Tongue (tissue), 2 donors: Measurements from ENCODE around the gene WNT10A. TPM values are rescaled to one million over a fixed set of nuclear protein-coding genes. Genes with fewer than 3 reads are reported as not detected.

Experiments
- DNase-seq: peaks from one replicate; pipeline ENCODE4 v3.0.0-alpha.2; 2015
- total RNA-seq: library from RNA; depleted of rRNA; stranded (reverse); fragments of >200 nt; gene quantifications from one replicate; pipeline ENCODE4 v1.2.3, GENCODE V29; 2014

The WNT10A gene
- total RNA-seq, 1 donor from 2014 or later: 5.7 TPM

DNA sequence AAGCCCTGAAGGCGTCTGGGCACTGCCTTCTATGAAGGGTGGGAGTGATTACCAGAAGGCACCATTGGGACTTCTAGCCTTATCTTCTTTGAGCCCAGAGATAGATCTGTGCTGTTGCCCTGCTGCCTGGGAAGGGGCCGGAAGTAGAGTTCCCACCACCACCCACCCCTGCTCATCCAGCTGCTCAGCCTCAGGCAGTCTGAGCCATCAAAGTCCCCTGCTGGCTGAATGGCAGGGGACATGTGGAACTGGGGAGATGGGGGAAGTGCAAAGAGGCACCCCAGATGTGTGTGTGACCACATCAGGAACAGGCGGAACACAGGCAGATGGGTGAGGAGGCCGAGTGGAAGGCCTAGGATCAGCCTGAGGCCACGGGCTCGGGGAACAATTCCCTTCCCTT is 3.3 kb upstream of the WNT10A start:
- DNase-seq: no peak

GRCh38 chr2:218877891-218878290 is 2.8 kb upstream of the WNT10A start:
- no peak for DNase-seq

DNA sequence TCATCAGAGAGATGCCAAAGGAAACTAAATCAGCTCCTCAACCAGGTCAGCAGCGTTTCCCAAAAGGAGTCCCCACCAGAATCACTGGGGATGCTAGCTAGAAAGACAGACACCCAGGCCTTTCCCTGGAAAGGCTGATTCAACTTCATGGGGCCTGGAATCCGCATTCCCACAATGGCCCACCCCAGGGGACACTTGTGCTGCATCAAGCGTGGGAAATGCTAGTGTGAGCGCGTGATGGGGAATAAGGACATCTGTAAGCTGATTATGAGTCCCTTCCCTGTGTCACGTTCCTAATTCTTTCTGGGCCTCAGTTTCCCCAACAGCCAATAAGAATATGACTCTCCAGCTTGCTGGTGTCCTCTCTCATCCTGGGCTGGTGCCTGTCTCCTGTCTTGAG is 2.2 kb upstream of the WNT10A start:
- DNase-seq: no peak

GRCh38 chr2:218878926-218879761 is 1.5 kb upstream of the WNT10A start:
- DNase-seq: peak; percentile 85

DNA sequence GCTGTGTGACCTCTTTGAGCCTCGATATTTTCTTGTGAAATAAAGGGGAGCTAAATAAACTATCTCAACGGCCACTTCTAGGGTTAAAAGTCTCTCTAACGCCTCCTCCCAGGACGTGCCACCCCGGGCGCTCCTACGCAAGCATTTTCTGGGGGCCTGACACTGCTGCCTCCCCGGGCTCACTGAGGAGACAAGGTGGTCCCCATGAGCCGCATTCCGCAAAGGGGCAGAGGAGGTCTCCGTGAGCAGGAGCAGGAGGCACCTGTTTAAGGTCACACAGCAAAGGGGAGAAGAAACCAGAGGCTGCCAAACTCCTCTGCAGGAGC is 913 bp upstream of the WNT10A start:
- no peak for DNase-seq

DNA sequence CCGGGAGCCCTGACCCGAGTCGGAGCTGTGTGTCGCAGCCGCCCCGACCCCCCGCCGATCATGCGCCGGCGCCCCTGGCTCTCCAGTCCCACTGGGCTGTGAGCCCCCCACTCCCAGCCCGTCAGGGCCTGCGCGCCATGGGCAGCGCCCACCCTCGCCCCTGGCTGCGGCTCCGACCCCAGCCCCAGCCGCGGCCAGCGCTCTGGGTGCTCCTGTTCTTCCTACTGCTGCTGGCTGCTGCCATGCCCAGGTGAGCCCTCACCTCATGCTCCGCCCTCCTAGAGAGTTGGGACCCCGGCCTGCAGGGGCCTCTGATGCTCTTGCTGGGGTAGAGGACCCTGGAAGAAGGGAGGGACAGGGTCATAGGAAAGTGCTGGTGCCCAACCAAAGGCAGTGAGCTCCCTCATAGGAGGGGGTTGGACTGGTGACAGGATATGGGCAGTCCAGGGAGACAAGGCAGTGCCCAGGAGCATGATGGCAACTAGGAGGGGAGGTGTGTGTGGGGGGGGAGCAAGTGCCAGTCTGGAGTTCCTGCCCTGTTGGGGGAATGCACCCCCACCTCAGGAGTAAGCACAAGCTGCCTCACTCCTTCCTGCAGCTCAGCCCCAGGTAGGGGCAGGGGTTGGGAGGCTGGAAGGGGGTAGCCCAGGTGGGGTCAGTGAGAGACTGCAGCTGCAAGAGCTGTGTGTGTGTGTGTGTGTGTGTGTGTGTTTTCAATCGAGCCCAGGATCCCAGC is 375 bp downstream of the WNT10A start:
- no peak for DNase-seq

DNA sequence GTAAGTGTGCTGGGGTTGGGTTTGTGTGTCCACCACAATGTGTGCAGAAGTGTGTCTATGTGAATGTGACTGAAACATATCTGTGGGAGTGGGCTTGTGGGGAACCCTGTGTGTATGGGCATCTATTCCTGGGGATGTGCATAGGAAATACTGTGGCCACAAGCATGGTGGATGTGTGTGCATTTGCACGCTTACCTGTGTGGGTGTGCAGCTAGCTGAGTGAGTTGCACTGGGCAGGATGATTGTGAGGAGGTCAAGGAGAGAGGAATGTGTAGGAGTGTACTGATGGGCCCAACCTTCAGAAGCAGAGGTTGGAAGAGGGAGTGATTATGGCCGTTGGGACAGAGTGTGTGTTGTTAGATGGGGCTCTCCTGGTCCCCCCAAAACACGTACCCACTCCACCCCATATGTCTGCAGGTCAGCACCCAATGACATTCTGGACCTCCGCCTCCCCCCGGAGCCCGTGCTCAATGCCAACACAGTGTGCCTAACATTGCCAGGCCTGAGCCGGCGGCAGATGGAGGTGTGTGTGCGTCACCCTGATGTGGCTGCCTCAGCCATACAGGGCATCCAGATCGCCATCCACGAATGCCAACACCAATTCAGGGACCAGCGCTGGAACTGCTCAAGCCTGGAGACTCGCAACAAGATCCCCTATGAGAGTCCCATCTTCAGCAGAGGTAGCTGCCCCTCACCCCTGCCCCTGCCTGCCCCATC is 1.2 kb downstream of the WNT10A start:
- no peak for DNase-seq

GRCh38 chr2:218882461-218882816 is 1.8 kb downstream of the WNT10A start:
- DNase-seq: no peak

DNA sequence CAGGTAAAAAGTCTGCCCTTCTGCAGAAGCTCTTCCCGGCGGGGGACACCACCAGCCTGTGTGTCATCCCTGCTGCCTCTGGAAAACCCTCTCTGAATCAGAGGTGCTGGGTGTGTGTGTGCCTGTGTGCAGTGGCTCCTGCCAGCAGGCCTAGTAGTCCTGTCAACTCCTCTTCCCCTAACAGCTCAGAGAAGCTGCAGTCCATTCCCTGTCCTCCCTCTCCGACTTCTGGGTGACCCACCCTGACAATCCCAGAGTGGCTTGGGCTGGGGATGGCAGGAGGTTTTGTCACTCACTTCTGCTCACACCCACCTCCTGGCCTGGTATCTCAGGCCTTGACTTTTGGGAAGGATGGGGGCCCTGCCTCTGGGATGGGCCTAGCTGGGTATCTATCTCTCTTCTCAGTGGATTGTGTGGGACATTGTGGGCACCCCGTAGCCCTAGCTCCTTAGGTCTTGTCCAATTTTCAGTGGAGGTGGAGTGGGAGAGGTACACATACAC is 2.3 kb downstream of the WNT10A start:
- DNase-seq: no peak

GRCh38 chr2:218883491-218884490 is 3.1 kb downstream of the WNT10A start:
- peak; percentile 71 for DNase-seq

DNA sequence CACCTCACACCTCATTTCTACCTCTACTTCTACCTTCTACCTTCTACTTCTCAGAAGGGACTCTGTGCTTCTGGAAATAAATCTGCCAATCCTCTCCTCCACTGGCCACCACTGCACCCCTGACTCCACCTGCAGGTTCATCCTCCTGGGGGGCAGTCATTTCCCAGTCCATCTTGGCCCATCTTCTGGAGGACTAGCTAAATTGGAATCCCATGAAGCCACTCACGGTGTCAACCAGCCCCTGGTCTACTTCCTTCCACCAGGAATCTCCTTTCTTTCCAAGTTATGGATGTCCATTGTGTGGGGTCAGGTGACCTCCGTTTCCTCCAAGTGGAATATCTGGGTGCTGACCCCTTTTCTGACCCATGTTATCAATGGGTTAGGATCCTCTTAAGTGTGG is 3.9 kb downstream of the WNT10A start:
- no peak for DNase-seq

GRCh38 chr2:218885981-218886947 is 5.6 kb downstream of the WNT10A start:
- peak; percentile 92 for DNase-seq

DNA sequence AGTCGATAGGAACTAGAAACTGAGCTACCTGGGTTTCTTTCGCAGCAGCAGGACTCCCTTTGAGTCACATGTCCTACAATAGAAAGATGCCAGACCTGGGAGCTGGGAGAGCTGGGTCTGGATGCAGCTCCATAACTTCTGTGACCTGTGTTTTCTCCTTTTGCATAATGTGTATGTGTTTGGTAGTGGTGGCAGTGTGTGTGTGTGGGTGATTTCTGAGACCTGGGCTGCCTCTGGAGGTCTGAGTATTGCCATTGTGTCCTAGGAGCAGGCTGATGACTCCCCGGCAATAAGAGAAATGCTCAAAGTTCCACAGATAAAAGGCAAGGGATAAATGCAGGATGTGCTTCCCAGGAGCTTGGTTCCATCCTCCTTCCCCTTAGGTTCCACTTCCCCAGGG is 6.4 kb downstream of the WNT10A start:
- no peak for DNase-seq

GRCh38 chr2:218888341-218888740 is 7.7 kb downstream of the WNT10A start:
- DNase-seq: no peak

DNA sequence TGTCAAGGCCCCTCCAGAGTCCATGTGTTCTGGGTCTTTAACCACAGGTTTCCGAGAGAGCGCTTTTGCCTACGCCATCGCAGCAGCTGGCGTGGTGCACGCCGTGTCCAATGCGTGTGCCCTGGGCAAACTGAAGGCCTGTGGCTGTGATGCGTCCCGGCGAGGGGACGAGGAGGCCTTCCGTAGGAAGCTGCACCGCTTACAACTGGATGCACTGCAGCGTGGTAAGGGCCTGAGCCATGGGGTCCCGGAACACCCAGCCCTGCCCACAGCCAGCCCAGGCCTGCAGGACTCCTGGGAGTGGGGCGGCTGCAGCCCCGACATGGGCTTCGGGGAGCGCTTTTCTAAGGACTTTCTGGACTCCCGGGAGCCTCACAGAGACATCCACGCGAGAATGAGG is 9.3 kb downstream of the WNT10A start:
- DNase-seq: no peak

DNA sequence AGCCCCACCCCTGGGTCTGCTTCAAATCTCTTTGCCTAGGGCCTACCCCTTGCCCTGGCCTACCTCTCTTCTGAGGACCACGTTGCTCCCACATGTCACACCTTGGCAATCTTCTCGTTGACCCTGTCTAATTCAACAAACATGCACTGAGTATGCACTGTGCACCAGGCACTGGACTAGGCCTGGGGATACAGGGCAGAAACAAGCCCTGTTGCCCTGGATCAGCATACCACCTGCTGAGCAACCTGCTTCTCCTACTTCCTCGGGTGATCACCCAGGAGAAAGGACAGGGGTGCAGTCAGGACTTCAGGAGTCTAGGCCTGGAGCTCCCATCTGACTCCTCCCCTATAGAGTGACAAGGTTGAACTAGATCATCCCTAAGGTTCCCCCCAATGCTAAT is 9.7 kb downstream of the WNT10A start:
- DNase-seq: no peak

DNA sequence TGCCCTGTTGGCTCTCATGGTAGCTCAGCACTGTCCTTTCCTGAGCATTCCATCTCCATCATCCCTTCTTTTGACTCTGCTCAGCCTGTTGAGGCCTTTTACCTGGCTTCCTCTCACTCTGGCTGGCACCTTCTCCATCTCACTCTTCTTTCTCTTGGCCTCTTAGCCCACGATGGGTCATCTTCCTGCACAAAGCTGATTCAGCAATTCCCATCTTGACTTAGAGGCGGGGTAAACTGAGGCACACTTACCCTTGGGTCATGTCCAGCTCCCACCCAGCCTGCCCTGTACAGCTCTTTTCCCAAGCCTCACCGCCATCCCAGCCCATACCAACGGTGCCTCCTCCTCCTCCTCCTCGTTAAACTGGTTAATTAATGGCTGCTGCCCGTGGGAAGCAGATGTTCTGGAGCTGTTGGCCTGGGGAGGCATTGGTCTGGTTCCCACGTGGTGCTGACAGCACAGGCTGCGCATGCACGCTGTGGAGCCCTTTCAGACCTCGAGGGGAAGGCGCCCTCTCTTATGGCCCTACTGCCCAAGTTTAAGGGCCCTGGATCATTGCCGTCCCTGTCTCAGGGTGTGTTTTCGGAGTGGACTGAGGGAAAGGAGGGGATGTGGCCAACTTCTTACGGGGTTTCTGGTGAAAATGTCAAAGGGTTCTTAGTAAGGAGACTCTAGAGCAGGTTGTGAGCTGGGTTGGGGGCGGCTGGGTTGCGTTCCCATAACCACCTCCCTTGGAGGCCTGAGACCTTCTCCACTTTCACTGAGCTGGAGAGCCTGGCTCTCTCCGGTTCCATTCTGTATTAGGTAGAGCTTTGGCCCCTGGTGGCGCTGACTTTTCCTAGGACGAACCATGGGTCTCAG is 10.9 kb downstream of the WNT10A start:
- DNase-seq: no peak

DNA sequence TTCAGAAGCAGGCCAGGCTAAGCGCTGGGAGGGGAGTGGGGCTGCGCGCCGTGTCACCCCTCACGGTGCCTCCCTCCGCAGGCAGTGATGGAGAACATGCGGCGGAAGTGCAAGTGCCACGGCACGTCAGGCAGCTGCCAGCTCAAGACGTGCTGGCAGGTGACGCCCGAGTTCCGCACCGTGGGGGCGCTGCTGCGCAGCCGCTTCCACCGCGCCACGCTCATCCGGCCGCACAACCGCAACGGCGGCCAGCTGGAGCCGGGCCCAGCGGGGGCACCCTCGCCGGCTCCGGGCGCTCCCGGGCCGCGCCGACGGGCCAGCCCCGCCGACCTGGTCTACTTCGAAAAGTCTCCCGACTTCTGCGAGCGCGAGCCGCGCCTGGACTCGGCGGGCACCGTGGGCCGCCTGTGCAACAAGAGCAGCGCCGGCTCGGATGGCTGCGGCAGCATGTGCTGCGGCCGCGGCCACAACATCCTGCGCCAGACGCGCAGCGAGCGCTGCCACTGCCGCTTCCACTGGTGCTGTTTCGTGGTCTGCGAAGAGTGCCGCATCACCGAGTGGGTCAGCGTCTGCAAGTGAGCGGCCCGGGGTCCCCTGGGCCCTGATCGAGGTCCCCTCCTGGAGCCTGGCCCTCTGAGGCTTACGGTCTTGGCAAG is 12.2 kb downstream of the WNT10A start:
- peak; percentile 85 for DNase-seq
